Left ventricle myocardium inferior (tissue), 1 donor: ENCODE results near the gene ANGEL1. TPM values are rescaled to one million over a fixed set of nuclear protein-coding genes. Genes with fewer than 3 reads are reported as not detected.
A peak's percentile ranks its signal among the peaks of the same experiment; 100 is the strongest.

Experiments used
- DNase-seq: peaks from one replicate; pipeline ENCODE4 v3.0.0-alpha.2; 2020
- H3K27ac ChIP-seq: fragments of 200-600 bp; replicated peaks from 2 replicates; pipeline ENCODE4 v1.8.0; 2021
- H3K27me3 ChIP-seq: fragments of 200-600 bp; 2 replicates; pipeline ENCODE4 v1.8.0; 2021; ENCODE audit warnings: low read depth
- H3K36me3 ChIP-seq: fragments of 200-600 bp; 2 replicates; pipeline ENCODE4 v1.8.0; 2021
- H3K4me1 ChIP-seq: fragments of 200-600 bp; 2 replicates; pipeline ENCODE4 v1.8.0; 2021
- H3K4me3 ChIP-seq: fragments of 200-600 bp; 2 replicates; pipeline ENCODE4 v1.8.0; 2021; ENCODE audit warnings: mild to moderate bottlenecking, moderate library complexity
- H3K9me3 ChIP-seq: fragments of 200-600 bp; replicated peaks from 2 replicates; pipeline ENCODE4 v1.8.0; 2021
- CTCF ChIP-seq: fragments of 200-600 bp; IDR thresholded peaks from 2 replicates; pipeline ENCODE4 v1.8.0; 2021; ENCODE audit warnings: antibody characterized with exemption, mild to moderate bottlenecking, borderline replicate concordance
- intact Hi-C: fragments of 100-400 bp; cut with micrococcal nuclease; formaldehyde crosslinking; loops from one replicate; pipeline ENCODE4 v1.11.0; 2022
- total RNA-seq: library from RNA; stranded (reverse); fragmentation: NEBNext Ultra II Directional; extraction: Animal tissue kit (Norgen Biotek cat#: 25700); gene quantifications from one replicate; pipeline ENCODE4 v1.2.1, GENCODE V29; 2021
- donor health status: DM: no; HTN: yes; CAD: no; lungs with severe emphysema.

Gene ANGEL1
- total RNA-seq, 1 donor from 2014 or later, result 9.3 TPM

DNA sequence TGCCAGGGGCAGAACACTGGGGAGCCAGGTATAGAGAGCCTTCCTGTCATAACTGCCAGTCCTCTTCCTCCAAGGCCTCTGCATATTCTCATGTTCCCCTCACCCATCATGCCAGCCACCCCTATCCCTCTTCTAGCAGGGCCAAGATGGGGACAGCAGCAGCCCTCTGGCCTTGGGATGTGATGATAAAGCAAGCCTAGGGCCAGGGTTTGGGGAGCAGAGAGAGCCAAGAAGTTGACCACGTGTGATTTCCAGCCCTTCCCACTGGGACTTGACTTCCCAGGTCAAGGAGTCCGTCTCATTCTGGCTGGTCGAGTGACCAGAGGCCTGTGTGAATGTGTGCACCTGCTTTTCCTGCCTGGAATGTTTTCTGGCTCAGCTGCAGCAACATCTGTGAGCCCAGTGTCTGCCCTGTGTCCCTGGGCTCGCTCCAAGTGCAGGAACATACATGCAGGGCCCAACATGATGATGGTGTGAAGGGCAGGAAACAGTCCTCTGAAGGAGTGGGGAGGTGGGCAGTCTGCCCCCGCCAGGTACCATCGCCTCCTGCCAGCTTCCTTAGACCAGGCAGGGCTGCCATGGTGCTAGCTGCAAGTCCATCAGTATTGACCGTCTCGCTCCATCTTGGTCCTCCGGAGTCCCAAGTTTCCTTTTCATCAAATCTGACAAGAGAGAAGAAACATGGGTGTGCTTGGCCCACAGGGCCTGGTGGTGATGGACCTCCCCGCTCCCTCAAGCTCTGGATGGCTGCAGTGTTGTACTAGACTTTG, 30.4 kb downstream of the ANGEL1 start:
- DNase-seq, result no peak
- no peaks in the 10 kb centered on the region for H3K27me3 ChIP-seq
- peaks cover 73% of the 10 kb centered on the region for H3K4me1 ChIP-seq
- no peaks in the 10 kb centered on the region for H3K9me3 ChIP-seq
- no peak for TF ChIP-seq CTCF
- peak overlapping the region; percentile 70 for H3K27ac ChIP-seq
- H3K4me3 ChIP-seq, result no peak overlapping the region
- intact Hi-C loops, result loop anchor here (5.0 kb wide), 1 partner anchor 70 kb away; no protein-coding TSS in a partner anchor
- H3K36me3 ChIP-seq, result peaks cover 45% of the 10 kb centered on the region

GRCh38 chr14:76781648-76782051, 31.0 kb downstream of the ANGEL1 start:
- Histone ChIP-seq H3K9me3 (no peaks in the 10 kb centered on the region), H3K4me1 (peaks cover 80% of the 10 kb centered on the region), H3K27ac (peak overlapping the region; percentile 70), H3K27me3 (no peaks in the 10 kb centered on the region), H3K4me3 (no peak overlapping the region), H3K36me3 (peaks cover 39% of the 10 kb centered on the region)
- no peak for TF ChIP-seq CTCF
- DNase-seq, result no peak
- intact Hi-C loops, result loop anchor here (5.0 kb wide), 1 partner anchor 69 kb away; no protein-coding TSS in a partner anchor

- no peak for TF ChIP-seq CTCF
- peaks cover 86% of the 10 kb centered on the region for H3K4me1 ChIP-seq
- peak overlapping the region; percentile 70 for H3K27ac ChIP-seq
- H3K36me3 ChIP-seq, result peaks cover 33% of the 10 kb centered on the region
- no peaks in the 10 kb centered on the region for H3K9me3 ChIP-seq
- intact Hi-C loops, result loop anchor here (5.0 kb wide), 1 partner anchor 69 kb away; no protein-coding TSS in a partner anchor
- H3K27me3 ChIP-seq, result no peaks in the 10 kb centered on the region
- no peak for DNase-seq
- no peak overlapping the region for H3K4me3 ChIP-seq
Measured at GRCh38 chr14:76780875-76781647, 31.6 kb downstream of the ANGEL1 start.

- peaks cover 35% of the 10 kb centered on the region for H3K36me3 ChIP-seq
- no peak for DNase-seq
- H3K27me3 ChIP-seq, result no peaks in the 10 kb centered on the region
- no peaks in the 10 kb centered on the region for H3K9me3 ChIP-seq
- TF ChIP-seq CTCF, result no peak
- H3K4me3 ChIP-seq, result no peak overlapping the region
- H3K4me1 ChIP-seq, result peaks cover 84% of the 10 kb centered on the region
- H3K27ac ChIP-seq, result peak overlapping the region; percentile 70
- intact Hi-C loops, result loop anchor here (5.0 kb wide), 1 partner anchor 68 kb away; no protein-coding TSS in a partner anchor
Measured at GRCh38 chr14:76780360-76780759, 32.3 kb downstream of the ANGEL1 start.

DNA sequence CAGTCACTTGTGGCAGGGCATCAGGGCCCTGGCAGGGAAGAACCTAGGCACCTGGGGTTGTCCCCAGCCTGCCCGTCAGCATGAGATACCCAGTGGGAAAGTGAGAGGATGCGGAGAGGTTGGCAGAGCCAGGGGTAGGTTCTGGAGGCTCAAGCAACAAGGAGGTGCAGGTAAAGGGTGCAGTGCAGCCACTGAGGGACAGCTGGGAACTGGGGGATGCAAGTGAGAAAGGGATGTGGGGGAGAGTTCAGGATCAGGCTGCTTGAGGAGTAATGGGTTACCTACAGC, 32.7 kb downstream of the ANGEL1 start:
- TF ChIP-seq CTCF, result no peak
- H3K9me3 ChIP-seq, result no peaks in the 10 kb centered on the region
- peaks cover 81% of the 10 kb centered on the region for H3K4me1 ChIP-seq
- peaks cover 38% of the 10 kb centered on the region for H3K36me3 ChIP-seq
- intact Hi-C loops, result loop anchor here (5.0 kb wide), 1 partner anchor 68 kb away; no protein-coding TSS in a partner anchor
- no peak for DNase-seq
- peak overlapping the region; percentile 70 for H3K27ac ChIP-seq
- no peaks in the 10 kb centered on the region for H3K27me3 ChIP-seq
- no peak overlapping the region for H3K4me3 ChIP-seq
